ENCODE results near the gene OPALIN.

OPALIN gene

DNA sequence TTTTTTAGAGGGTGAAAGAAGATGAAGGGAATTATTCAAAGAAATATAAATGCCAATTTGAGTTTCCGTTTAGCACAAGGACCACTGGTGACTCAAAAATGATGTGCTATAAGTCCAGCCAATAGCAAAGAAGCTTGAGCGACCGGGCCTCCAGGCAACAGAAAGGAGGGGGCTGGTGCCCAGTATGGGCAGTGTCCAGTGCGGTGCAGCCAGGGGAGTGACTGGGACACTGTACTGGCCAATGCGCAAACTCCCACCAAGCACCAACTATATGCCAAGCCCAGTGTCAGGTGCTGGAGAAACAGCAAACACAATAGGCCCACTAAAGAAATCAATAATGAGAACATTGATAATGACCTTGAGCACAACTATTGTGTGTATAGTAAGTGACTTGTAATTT, 10.2 kb upstream of the OPALIN start:
- in situ Hi-C loops (cut with HindIII; ENCODE audit: low sequenced_read_pairs): no loop called here
- H3K4me3 ChIP-seq (ENCODE audit: low read depth, low read length): no peak overlapping the region
- TF ChIP-seq, protein P1, sequence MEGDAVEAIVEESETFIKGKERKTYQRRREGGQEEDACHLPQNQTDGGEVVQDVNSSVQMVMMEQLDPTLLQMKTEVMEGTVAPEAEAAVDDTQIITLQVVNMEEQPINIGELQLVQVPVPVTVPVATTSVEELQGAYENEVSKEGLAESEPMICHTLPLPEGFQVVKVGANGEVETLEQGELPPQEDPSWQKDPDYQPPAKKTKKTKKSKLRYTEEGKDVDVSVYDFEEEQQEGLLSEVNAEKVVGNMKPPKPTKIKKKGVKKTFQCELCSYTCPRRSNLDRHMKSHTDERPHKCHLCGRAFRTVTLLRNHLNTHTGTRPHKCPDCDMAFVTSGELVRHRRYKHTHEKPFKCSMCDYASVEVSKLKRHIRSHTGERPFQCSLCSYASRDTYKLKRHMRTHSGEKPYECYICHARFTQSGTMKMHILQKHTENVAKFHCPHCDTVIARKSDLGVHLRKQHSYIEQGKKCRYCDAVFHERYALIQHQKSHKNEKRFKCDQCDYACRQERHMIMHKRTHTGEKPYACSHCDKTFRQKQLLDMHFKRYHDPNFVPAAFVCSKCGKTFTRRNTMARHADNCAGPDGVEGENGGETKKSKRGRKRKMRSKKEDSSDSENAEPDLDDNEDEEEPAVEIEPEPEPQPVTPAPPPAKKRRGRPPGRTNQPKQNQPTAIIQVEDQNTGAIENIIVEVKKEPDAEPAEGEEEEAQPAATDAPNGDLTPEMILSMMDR (IDR thresholded peaks at IDR 0.05; ENCODE audit: low read depth, low read length, missing control alignments): no peak
- DNase-seq (ENCODE audit: low read depth): no peak

DNA sequence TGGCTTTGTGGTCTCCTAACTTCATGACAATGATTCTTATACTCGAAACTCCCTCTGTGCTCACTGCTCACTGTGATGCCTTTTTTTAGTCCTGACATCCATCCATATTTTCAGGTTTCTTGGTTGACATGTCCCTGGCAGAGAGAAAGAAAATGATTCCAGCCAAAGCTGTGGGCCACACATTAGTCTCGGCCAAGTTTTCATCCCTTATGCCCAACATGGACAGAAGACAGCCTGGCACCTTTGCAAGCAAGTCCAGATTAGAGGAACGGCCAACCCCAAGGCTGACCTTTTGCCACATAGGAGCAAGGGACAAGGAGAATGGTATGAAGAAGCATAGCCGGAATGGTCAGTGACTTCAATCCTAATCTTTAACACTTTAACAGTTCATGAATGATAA, 8.7 kb upstream of the OPALIN start:
- no peak overlapping the region for H3K4me3 ChIP-seq (ENCODE audit: low read depth, low read length)
- no peak for DNase-seq (ENCODE audit: low read depth)
- TF ChIP-seq, protein P1 (IDR thresholded peaks at IDR 0.05; ENCODE audit: low read depth, low read length, missing control alignments): no peak
- in situ Hi-C loops (cut with HindIII; ENCODE audit: low sequenced_read_pairs): no loop called here

DNA sequence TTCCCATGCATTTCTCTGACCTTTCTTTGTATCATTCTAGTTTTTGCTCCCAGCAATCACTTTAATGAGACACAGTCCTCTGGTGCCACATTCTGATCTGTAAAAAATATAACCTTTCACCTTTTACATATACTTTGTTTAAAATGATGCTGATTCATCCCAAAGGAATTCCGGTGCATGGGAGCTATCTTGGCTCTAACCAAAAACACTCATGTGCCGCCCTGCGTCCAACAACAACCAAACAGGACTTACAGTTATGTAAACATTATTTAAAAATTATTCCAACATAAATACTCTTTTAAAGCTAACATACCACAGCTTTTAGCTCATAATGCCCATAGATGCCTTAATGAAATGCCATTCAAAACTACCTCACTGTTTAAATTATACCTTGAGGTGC, 7.7 kb upstream of the OPALIN start:
- no peak overlapping the region for H3K4me3 ChIP-seq (ENCODE audit: low read depth, low read length)
- TF ChIP-seq, protein P1 (IDR thresholded peaks at IDR 0.05; ENCODE audit: low read depth, low read length, missing control alignments): no peak
- in situ Hi-C loops (cut with HindIII; ENCODE audit: low sequenced_read_pairs): no loop called here
- no peak for DNase-seq (ENCODE audit: low read depth)

DNA sequence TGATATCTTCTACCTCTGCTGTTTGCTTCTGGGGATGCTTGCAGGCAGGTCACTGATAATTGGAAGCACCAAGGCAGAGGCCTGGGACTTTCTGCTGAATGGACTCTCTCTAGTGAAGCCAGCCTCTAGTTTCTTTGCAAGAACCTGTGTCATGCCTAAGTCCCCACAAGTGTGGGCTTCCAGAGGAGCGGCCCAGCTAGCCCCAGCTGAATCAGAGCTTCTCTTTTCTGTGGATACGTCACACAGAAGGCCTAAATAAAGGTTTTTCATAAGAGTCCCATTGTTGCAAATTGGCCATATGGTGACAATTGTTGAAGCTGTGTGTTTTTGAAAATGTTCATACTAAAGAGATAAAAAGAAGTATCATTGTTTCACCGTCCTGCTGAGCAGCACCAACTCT, 6.8 kb upstream of the OPALIN start:
- no peak overlapping the region for H3K4me3 ChIP-seq (ENCODE audit: low read depth, low read length)
- DNase-seq (ENCODE audit: low read depth): no peak
- in situ Hi-C loops (cut with HindIII; ENCODE audit: low sequenced_read_pairs): no loop called here
- TF ChIP-seq, protein P1 (IDR thresholded peaks at IDR 0.05; ENCODE audit: low read depth, low read length, missing control alignments): no peak

DNA sequence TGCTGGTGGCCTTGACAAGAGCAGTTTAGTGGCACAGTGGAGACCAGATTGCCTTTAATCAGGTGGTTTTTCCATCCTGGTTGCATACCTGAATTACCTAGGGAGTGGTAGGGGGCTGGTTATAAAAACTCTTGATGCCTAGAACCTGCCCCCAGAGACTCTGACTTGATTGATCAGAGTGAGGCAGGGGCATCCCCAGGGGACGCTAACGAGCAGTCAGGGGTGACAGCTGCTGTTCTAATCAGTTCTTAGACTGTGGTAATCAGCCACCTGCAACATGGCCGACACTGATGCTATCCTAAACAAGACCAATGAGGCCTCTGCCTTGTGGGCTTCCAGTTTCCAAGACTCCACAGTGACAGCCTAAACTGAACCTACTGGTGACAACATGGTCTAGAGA, 2.0 kb upstream of the OPALIN start:
- no peak for DNase-seq (ENCODE audit: low read depth)

DNA sequence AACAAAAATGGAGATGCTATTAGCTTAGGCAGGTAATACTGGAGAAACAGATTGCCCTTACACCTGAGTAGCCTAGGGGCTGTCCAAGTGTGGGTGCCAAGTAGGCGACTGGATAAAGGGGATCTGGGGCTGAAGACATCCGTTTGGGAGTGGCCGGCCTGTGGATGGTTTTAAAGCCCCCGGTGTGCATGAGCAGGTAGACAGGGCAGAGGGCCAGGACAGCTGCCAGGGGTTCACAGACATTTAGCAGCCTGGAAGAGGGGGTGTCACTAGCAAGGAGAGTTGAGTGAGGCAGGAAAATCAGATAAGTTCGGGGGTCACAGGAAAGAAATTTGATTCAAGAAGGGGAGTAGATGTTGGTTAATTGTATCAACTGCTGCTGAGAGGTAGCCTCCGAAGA, 1.5 kb upstream of the OPALIN start:
- in situ Hi-C loops (cut with HindIII; ENCODE audit: low sequenced_read_pairs): no loop called here
- DNase-seq (ENCODE audit: low read depth): no peak
- TF ChIP-seq, protein P1 (IDR thresholded peaks at IDR 0.05; ENCODE audit: low read depth, low read length, missing control alignments): no peak
- H3K4me3 ChIP-seq (ENCODE audit: low read depth, low read length): no peak overlapping the region

More for the DNA sequence above, 2.0 kb upstream of the OPALIN start:
- TF ChIP-seq, protein P1 (IDR thresholded peaks at IDR 0.05; ENCODE audit: low read depth, low read length, missing control alignments): no peak
- H3K4me3 ChIP-seq (ENCODE audit: low read depth, low read length): no peak overlapping the region
- in situ Hi-C loops (cut with HindIII; ENCODE audit: low sequenced_read_pairs): no loop called here

DNA sequence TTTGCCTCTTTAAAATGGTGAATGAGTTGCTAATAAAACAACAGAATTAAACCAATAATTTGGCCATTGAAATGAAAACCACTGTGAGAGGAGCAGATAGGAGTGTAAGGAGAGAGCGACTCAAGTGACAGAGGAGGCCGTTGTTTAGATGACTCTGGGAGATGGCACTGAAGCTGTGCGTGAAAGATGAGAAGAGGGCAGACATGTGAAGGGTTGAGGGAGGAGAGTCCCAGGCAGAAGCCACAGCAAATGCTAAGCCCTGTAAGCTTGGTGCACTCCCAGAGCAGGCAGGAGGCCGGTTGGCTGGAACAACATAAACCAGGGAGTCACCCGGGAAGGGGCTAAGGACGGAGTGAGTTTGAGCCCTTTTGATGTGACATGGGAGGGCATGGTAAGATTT, 814 bp upstream of the OPALIN start:
- DNase-seq (ENCODE audit: low read depth): no peak
- in situ Hi-C loops (cut with HindIII; ENCODE audit: low sequenced_read_pairs): no loop called here
- no peak overlapping the region for H3K4me3 ChIP-seq (ENCODE audit: low read depth, low read length)
- TF ChIP-seq, protein P1 (IDR thresholded peaks at IDR 0.05; ENCODE audit: low read depth, low read length, missing control alignments): no peak

Measured in astrocyte of the cerebellum (primary cell).